ENCODE results near the gene RPTOR.

- TF ChIP-seq, protein P1, sequence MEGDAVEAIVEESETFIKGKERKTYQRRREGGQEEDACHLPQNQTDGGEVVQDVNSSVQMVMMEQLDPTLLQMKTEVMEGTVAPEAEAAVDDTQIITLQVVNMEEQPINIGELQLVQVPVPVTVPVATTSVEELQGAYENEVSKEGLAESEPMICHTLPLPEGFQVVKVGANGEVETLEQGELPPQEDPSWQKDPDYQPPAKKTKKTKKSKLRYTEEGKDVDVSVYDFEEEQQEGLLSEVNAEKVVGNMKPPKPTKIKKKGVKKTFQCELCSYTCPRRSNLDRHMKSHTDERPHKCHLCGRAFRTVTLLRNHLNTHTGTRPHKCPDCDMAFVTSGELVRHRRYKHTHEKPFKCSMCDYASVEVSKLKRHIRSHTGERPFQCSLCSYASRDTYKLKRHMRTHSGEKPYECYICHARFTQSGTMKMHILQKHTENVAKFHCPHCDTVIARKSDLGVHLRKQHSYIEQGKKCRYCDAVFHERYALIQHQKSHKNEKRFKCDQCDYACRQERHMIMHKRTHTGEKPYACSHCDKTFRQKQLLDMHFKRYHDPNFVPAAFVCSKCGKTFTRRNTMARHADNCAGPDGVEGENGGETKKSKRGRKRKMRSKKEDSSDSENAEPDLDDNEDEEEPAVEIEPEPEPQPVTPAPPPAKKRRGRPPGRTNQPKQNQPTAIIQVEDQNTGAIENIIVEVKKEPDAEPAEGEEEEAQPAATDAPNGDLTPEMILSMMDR (IDR thresholded peaks at IDR 0.05; ENCODE audit: low read length): no peak
- no peak for TF ChIP-seq EZH2 (IDR thresholded peaks at IDR 0.05; ENCODE audit: borderline replicate concordance, low read length)
These were observed 182.1 kb downstream of the RPTOR start for GRCh38 chr17:80726558-80727408.

Data from OCI-LY1 (cell line).